ENCODE results near the gene PCDH19.
"Not testable (repeated sequence)": the region's sequence is repeated elsewhere in the genome, so short reads cannot be mapped to it uniquely, and the experiment has no call there.

The PCDH19 gene

GRCh38 chrX:100409610-100410590 is at the start of gene PCDH19:
PCDH19 (minus strand) TSS chrX:100410273; CDS start chrX:100408597, 1,676 bp downstream.
- peak; percentile 69 for DNase-seq

GRCh38 chrX:100449696-100450608 is 39.9 kb upstream of the PCDH19 start:
- DNase-seq, result no peak

- no peak for DNase-seq
These were observed 37.8 kb upstream of the PCDH19 start for GRCh38 chrX:100447655-100448397.

- no peak for DNase-seq
These were observed 35.5 kb upstream of the PCDH19 start for GRCh38 chrX:100445593-100445992.

- not testable (repeated sequence) for DNase-seq
These were observed 31.2 kb upstream of the PCDH19 start for GRCh38 chrX:100441321-100441720.

- no peak for DNase-seq
These were observed 29.9 kb upstream of the PCDH19 start for GRCh38 chrX:100440006-100440405.

- no peak for DNase-seq
These were observed 25.7 kb upstream of the PCDH19 start for GRCh38 chrX:100435726-100436125.

GRCh38 chrX:100424012-100424411 is 13.9 kb upstream of the PCDH19 start:
- no peak for DNase-seq

- DNase-seq, result no peak
These were observed 8.5 kb upstream of the PCDH19 start for GRCh38 chrX:100418556-100418955.

GRCh38 chrX:100417681-100418080 is 7.6 kb upstream of the PCDH19 start:
- no peak for DNase-seq

- peak; percentile 71 for DNase-seq
These were observed 3.2 kb upstream of the PCDH19 start for GRCh38 chrX:100413229-100413628.

- no peak for DNase-seq
These were observed 2.0 kb upstream of the PCDH19 start for GRCh38 chrX:100411802-100412715.

GRCh38 chrX:100410901-100411801 is 1.1 kb upstream of the PCDH19 start:
- DNase-seq, result no peak

GRCh38 chrX:100408713-100409609 is 1.1 kb downstream of the PCDH19 start:
- DNase-seq, result no peak

GRCh38 chrX:100407784-100408712 is 2.0 kb downstream of the PCDH19 start:
- DNase-seq, result no peak

- no peak for DNase-seq
These were observed 2.8 kb downstream of the PCDH19 start for GRCh38 chrX:100407147-100407783.

- DNase-seq, result no peak
These were observed 4.6 kb downstream of the PCDH19 start for GRCh38 chrX:100405424-100405823.

- DNase-seq, result no peak
These were observed 5.2 kb downstream of the PCDH19 start for GRCh38 chrX:100404851-100405250.
